ENCODE measurements around the gene KLHDC7B. TPM values are rescaled to one million over a fixed set of nuclear protein-coding genes. Genes with fewer than 3 reads are reported as not detected.

KLHDC7B gene
- total and polyA plus RNA-seq, 2 of the 13 experiments (the other 11 are each of a cell fraction or from before 2014, with no cell fraction given), result 0.11 TPM; not detected in 1

- no peak; the same call in 1 of the 2 replicates for TF ChIP-seq ZNF362 (CRISPR knock-in tag; IDR thresholded peaks at IDR 0.05; ENCODE audit: borderline replicate concordance)
- TF ChIP-seq FOXC1 (CRISPR knock-in tag; IDR thresholded peaks at IDR 0.05; ENCODE audit: borderline replicate concordance), result no peak; the same call in 1 of the 2 replicates
- no peak; the same call in 1 of the 2 replicates for TF ChIP-seq ARID2 (CRISPR knock-in tag; IDR thresholded peaks at IDR 0.05; ENCODE audit: borderline replicate concordance)
- no peak for TF ChIP-seq HDAC2 (CRISPR knock-in tag; IDR thresholded peaks at IDR 0.05)
- TF ChIP-seq ZNF180 (CRISPR knock-in tag; IDR thresholded peaks at IDR 0.05; ENCODE audit: borderline replicate concordance, low read depth), result no peak
- no peak for TF ChIP-seq ZNF710 (CRISPR knock-in tag; IDR thresholded peaks at IDR 0.05; ENCODE audit: borderline replicate concordance)
- TF ChIP-seq KLF15 (CRISPR knock-in tag; IDR thresholded peaks at IDR 0.05; ENCODE audit: borderline replicate concordance), result no peak
- TF ChIP-seq ZSCAN30 (CRISPR knock-in tag; IDR thresholded peaks at IDR 0.05), result no peak
- TF ChIP-seq HOMEZ (CRISPR knock-in tag; IDR thresholded peaks at IDR 0.05; ENCODE audit: low read depth), result no peak
- no peak for TF ChIP-seq EEA1 (CRISPR knock-in tag; IDR thresholded peaks at IDR 0.05; ENCODE audit: borderline replicate concordance)
- TF ChIP-seq FOSL1 (CRISPR knock-in tag; IDR thresholded peaks at IDR 0.05; ENCODE audit: borderline replicate concordance), result no peak
- no peak for TF ChIP-seq AHDC1 (CRISPR knock-in tag; IDR thresholded peaks at IDR 0.05; ENCODE audit: borderline replicate concordance)
- TF ChIP-seq SCMH1 (CRISPR knock-in tag; IDR thresholded peaks at IDR 0.05; ENCODE audit: borderline replicate concordance), result no peak
- no peak for TF ChIP-seq FOXA1 (IDR thresholded peaks at IDR 0.05)
- no peak for TF ChIP-seq FOXA1 (CRISPR knock-in tag; IDR thresholded peaks at IDR 0.05)
- no peak for TF ChIP-seq ZNF569 (CRISPR knock-in tag; IDR thresholded peaks at IDR 0.05; ENCODE audit: borderline replicate concordance)
- no peak for TF ChIP-seq ZNF367 (CRISPR knock-in tag; IDR thresholded peaks at IDR 0.05; ENCODE audit: borderline replicate concordance)
- no peak for TF ChIP-seq BRD4 (CRISPR knock-in tag; IDR thresholded peaks at IDR 0.05)
- no peak for TF ChIP-seq KDM5A (IDR thresholded peaks at IDR 0.05; ENCODE audit: borderline replicate concordance, low read length)
Observed at GRCh38 chr22:50526108-50526833, 19.4 kb upstream of the KLHDC7B start (continued).
